CD14-positive monocyte (primary cell): ENCODE data around the gene ZNF292. TPM values are rescaled to one million over a fixed set of nuclear protein-coding genes. Genes with fewer than 3 reads are reported as not detected.

ENCODE experiments used
- DNase-seq, 3 donors: peaks; one replicate each; pipeline ENCODE4 v3.0.0-alpha.2; 2011 to 2022
- H2AFZ ChIP-seq: 2 replicates; pipeline ENCODE4 v1.6.0; 2012; ENCODE audit warnings: mild to moderate bottlenecking, low read depth, low read length, inconsistent platforms; ENCODE audit not compliant: insufficient read depth, poor library complexity, severe bottlenecking
- H3K27ac ChIP-seq, 2 donors: 1 replicate in 1 of 2; 2 replicates in 1 of 2; pipeline ENCODE4 v1.5.1; 2012 to 2013; ENCODE audit warnings: low read length in 2 of 2, control low read depth in 1 of 2, inconsistent platforms in 1 of 2, low read depth in 1 of 2, mild to moderate bottlenecking in 1 of 2
- H3K27me3 ChIP-seq, 2 donors: one replicate each; pipeline versions ENCODE4 v1.6.0 to v1.6.1; 2011 to 2013; ENCODE audit warnings: low read length in 2 of 2; ENCODE audit not compliant: control insufficient read depth in 2 of 2, insufficient read depth in 2 of 2
- H3K36me3 ChIP-seq, 2 donors: replicated peaks in 1 of 2; 1 replicate in 1 of 2; 2 replicates in 1 of 2; pipeline versions ENCODE4 v1.5.1 to v1.6.1; 2012 to 2013; ENCODE audit warnings: low read length in 2 of 2, control low read depth in 1 of 2, inconsistent platforms in 1 of 2, mild to moderate bottlenecking in 1 of 2; ENCODE audit not compliant: insufficient read depth in 2 of 2, control insufficient read depth in 1 of 2
- H3K4me1 ChIP-seq, 2 donors: 1 replicate in 1 of 2; 2 replicates in 1 of 2; pipeline versions ENCODE4 v1.5.1 to v1.6.1; 2012 to 2013; ENCODE audit warnings: low read length in 2 of 2, control low read depth in 1 of 2, inconsistent platforms in 1 of 2, mild to moderate bottlenecking in 1 of 2, moderate library complexity in 1 of 2; ENCODE audit not compliant: insufficient read depth in 2 of 2, control insufficient read depth in 1 of 2
- H3K4me2 ChIP-seq: replicated peaks from 2 replicates; pipeline ENCODE3; 2012; ENCODE audit warnings: low read length, moderate library complexity, mild to moderate bottlenecking; ENCODE audit not compliant: poor library complexity, severe bottlenecking; ENCODE audit errors: extremely low read depth
- H3K4me3 ChIP-seq, 3 experiments: fragments of 200-600 bp in 1 of 3; sonication (generic) in 1 of 3; replicated peaks in 1 of 3; 1 replicate in 2 of 3; 2 replicates in 1 of 3; pipeline ENCODE4 v1.5.1; 2011 to 2013; ENCODE audit warnings: low read length in 3 of 3, mild to moderate bottlenecking in 3 of 3, control low read depth in 2 of 3, low read depth in 2 of 3, inconsistent platforms in 1 of 3, moderate library complexity in 1 of 3
- H3K79me2 ChIP-seq: 2 replicates; pipeline ENCODE4 v1.6.0; 2012; ENCODE audit warnings: mild to moderate bottlenecking, control low read depth, inconsistent platforms, low read length, moderate library complexity; ENCODE audit not compliant: insufficient read depth
- H3K9ac ChIP-seq: 2 replicates; pipeline ENCODE4 v1.6.0; 2017; ENCODE audit warnings: low read length, mild to moderate bottlenecking; ENCODE audit not compliant: insufficient read depth, poor library complexity, severe bottlenecking
- H3K9me3 ChIP-seq, 2 donors: replicated peaks in 1 of 2; 1 replicate in 1 of 2; 2 replicates in 1 of 2; pipeline versions ENCODE4 v1.5.1 to v1.6.1; 2012 to 2013; ENCODE audit warnings: low read length in 2 of 2, control low read depth in 1 of 2; ENCODE audit not compliant: control insufficient read depth in 1 of 2, insufficient read depth in 1 of 2
- H4K20me1 ChIP-seq: 2 replicates; pipeline ENCODE4 v1.6.0; 2012; ENCODE audit warnings: mild to moderate bottlenecking, low read length, control low read depth, moderate library complexity; ENCODE audit not compliant: insufficient read depth
- H3K27ac Mint-ChIP-seq, 7 donors: one replicate each; pipeline ENCODE4 v1.8.0; 2020; ENCODE audit warnings: mild to moderate bottlenecking in 7 of 7, mixed read lengths in 7 of 7, moderate library complexity in 6 of 7, inconsistent platforms in 2 of 7
- H3K27me3 Mint-ChIP-seq, 3 donors: one replicate each; pipeline ENCODE4 v1.8.0; 2021 to 2022; ENCODE audit warnings: low read depth in 3 of 3, mild to moderate bottlenecking in 3 of 3, mixed read lengths in 3 of 3, moderate library complexity in 3 of 3, inconsistent platforms in 1 of 3
- H3K36me3 Mint-ChIP-seq, 2 donors: one replicate each; pipeline ENCODE4 v1.8.0; 2020; ENCODE audit warnings: mixed read lengths in 2 of 2, inconsistent platforms in 1 of 2, mild to moderate bottlenecking in 1 of 2
- H3K4me1 Mint-ChIP-seq: one replicate; pipeline ENCODE4 v1.8.0; 2020; ENCODE audit warnings: mild to moderate bottlenecking, mixed read lengths
- H3K4me3 Mint-ChIP-seq, 2 donors: one replicate each; pipeline ENCODE4 v1.8.0; 2020; ENCODE audit warnings: mild to moderate bottlenecking in 2 of 2, mixed read lengths in 2 of 2, moderate library complexity in 1 of 2
- H3K9me3 Mint-ChIP-seq, 7 donors: one replicate each; pipeline ENCODE4 v1.8.0; 2020 to 2022; ENCODE audit warnings: mixed read lengths in 7 of 7, mild to moderate bottlenecking in 6 of 7, moderate library complexity in 6 of 7, inconsistent platforms in 2 of 7
- CTCF ChIP-seq: fragments of 200-600 bp; IDR thresholded peaks from one replicate; pipeline ENCODE4 v1.8.0; 2022; ENCODE audit warnings: antibody characterized with exemption, mild to moderate bottlenecking
- WGBS: methylation state at CpG from one replicate; pipeline ENCODE4 v1.1.5; 2013; ENCODE audit warnings: missing lambda C conversion rate; ENCODE audit not compliant: insufficient coverage; 5-methylcytosine and 5-hydroxymethylcytosine counted together
- intact Hi-C, 2 donors: fragments of 100-400 bp; cut with micrococcal nuclease; formaldehyde crosslinking; loops; one replicate each; pipeline versions ENCODE4 v1.15.0 to v1.15.1; 2023
- polyA plus RNA-seq, 3 donors: library from polyadenylated mRNA; depleted of rRNA in 1 of 3; unstranded in 2 of 3; stranded (reverse) in 1 of 3; fragments of 300-500 nt in 2 of 3; fragments of >200 nt in 1 of 3; fragmentation: Illumina TruSeq in 2 of 3; gene quantifications; 1 replicate in 2 of 3; 2 replicates in 1 of 3; pipeline ENCODE4 v1.2.3, GENCODE V29; 2012 to 2021

Gene ZNF292
- polyA plus RNA-seq, 3 donors: 4.8 to 7.7 (median 7.6) TPM

GRCh38 chr6:87110636-87111035, 44.7 kb upstream of the ZNF292 start:
- Histone ChIP-seq H3K4me1 (peaks cover 0 to 8% of the 10 kb centered on the region in 2 donors), H3K9ac (no peak overlapping the region), H4K20me1 (no peaks in the 10 kb centered on the region), H3K27ac (no peak overlapping the region), H3K36me3 (no peaks in the 10 kb centered on the region), H3K79me2 (no peaks in the 10 kb centered on the region), H3K4me3 (no peak overlapping the region), H3K27me3 (no peaks in the 10 kb centered on the region), H3K9me3 (no peaks in the 10 kb centered on the region), H3K4me2 (no peak overlapping the region), H2AFZ (no peak overlapping the region)
- H3K36me3 Mint-ChIP-seq: no peaks in the 10 kb centered on the region
- intact Hi-C loops: no loop called here
- TF ChIP-seq CTCF: no peak
- peaks cover 0 to 2% (median 0%) of the 10 kb centered on the region in 7 donors for H3K9me3 Mint-ChIP-seq
- H3K27ac Mint-ChIP-seq: peak overlapping the region in 3 of 7 donors; percentile 43 to 86 (median 79)
- H3K27me3 Mint-ChIP-seq: peaks cover 0 to 3% (median 2%) of the 10 kb centered on the region in 3 donors
- peaks cover 14% of the 10 kb centered on the region for H3K4me1 Mint-ChIP-seq
- DNase-seq: peak; percentile 42 to 78 (median 50)
- H3K4me3 Mint-ChIP-seq: no peak overlapping the region
- WGBS: no CpG with 5 or more reads among the region's 1 CpG

GRCh38 chr6:87115402-87116135, 39.8 kb upstream of the ZNF292 start:
- H4K20me1 ChIP-seq: no peaks in the 10 kb centered on the region
- peaks cover 11% of the 10 kb centered on the region for H3K4me1 Mint-ChIP-seq
- H3K27ac Mint-ChIP-seq: no peak overlapping the region
- no peak overlapping the region for H3K27ac ChIP-seq
- DNase-seq: no peak
- H3K4me3 Mint-ChIP-seq: no peak overlapping the region
- H3K79me2 ChIP-seq: no peaks in the 10 kb centered on the region
- peak overlapping the region; percentile 9 for H2AFZ ChIP-seq
- no peaks in the 10 kb centered on the region for H3K9me3 ChIP-seq
- no peaks in the 10 kb centered on the region for H3K36me3 ChIP-seq
- 13% methylated on average over 1 of the region's 2 CpGs for WGBS
- H3K4me3 ChIP-seq: no peak overlapping the region
- H3K9ac ChIP-seq: no peak overlapping the region
- H3K27me3 Mint-ChIP-seq: peaks cover 1 to 2% (median 1%) of the 10 kb centered on the region in 3 donors
- no peaks in the 10 kb centered on the region for H3K36me3 Mint-ChIP-seq
- peaks cover 0 to 3% (median 0%) of the 10 kb centered on the region in 7 donors for H3K9me3 Mint-ChIP-seq
- H3K4me2 ChIP-seq: no peak overlapping the region
- no peak for TF ChIP-seq CTCF
- H3K4me1 ChIP-seq: peaks cover 0 to 8% of the 10 kb centered on the region in 2 donors
- intact Hi-C loops: no loop called here
- H3K27me3 ChIP-seq: no peaks in the 10 kb centered on the region
